H1 (cell line): Measurements from ENCODE around the gene NOXRED1. TPM values are rescaled to one million over a fixed set of nuclear protein-coding genes. Genes with fewer than 3 reads are reported as not detected.

Experiments used
- CTCF ChIA-PET: fragments of 300-600 bp; sonication (Branson Sonifier 250); formaldehyde crosslinking; loops from one replicate; lab custom pipeline; 2021; ENCODE audit not compliant: partially characterized antibody; lab: Charles Lee
- POLR2A ChIA-PET: fragments of 300-600 bp; sonication (Branson Sonifier 250); formaldehyde crosslinking; loops from one replicate; lab custom pipeline; 2021; ENCODE audit warnings: inconsistent platforms; ENCODE audit not compliant: partially characterized antibody; lab: Charles Lee
- DNase-seq, 2 experiments: peaks; one replicate each; pipeline versions ENCODE4 v3.0.0 to v3.0.0-alpha.2; 2010 to 2022; ENCODE audit warnings: low spot score in 2 of 2, low read depth in 1 of 2, mixed read lengths in 1 of 2
- FAIRE-seq: peaks from 2 replicates; lab custom pipeline; 2011; peaks lifted over from hg19 to GRCh38; lab: Jason Lieb, UNC
- H2AFZ ChIP-seq: 2 replicates; pipeline ENCODE4 v1.8.1; 2012; ENCODE audit warnings: low read length, inconsistent platforms
- H2AK5ac ChIP-seq: 2 replicates; pipeline ENCODE4 v1.6.1; 2013; ENCODE audit warnings: low read depth, low read length
- H2BK120ac ChIP-seq: replicated peaks from 2 replicates; pipeline ENCODE3; 2013; ENCODE audit warnings: low read depth, low read length, inconsistent platforms
- H2BK12ac ChIP-seq: 2 replicates; pipeline ENCODE4 v1.6.1; 2013; ENCODE audit warnings: low read depth, low read length
- H2BK15ac ChIP-seq: 2 replicates; pipeline ENCODE4 v1.6.1; 2013; ENCODE audit warnings: low read length
- H2BK20ac ChIP-seq: 2 replicates; pipeline ENCODE4 v1.6.1; 2013; ENCODE audit warnings: low read length
- H2BK5ac ChIP-seq: 2 replicates; pipeline ENCODE4 v1.6.1; 2013; ENCODE audit warnings: low read depth, low read length
- H3K14ac ChIP-seq: 2 replicates; pipeline ENCODE4 v1.6.1; 2013; ENCODE audit warnings: inconsistent platforms; ENCODE audit not compliant: insufficient read length
- H3K18ac ChIP-seq: 2 replicates; pipeline ENCODE4 v1.6.1; 2013; ENCODE audit warnings: low read length; ENCODE audit errors: extremely low read depth
- H3K23ac ChIP-seq: 2 replicates; pipeline ENCODE4 v1.6.1; 2013; ENCODE audit warnings: inconsistent platforms; ENCODE audit not compliant: insufficient read length
- H3K23me2 ChIP-seq: 2 replicates; pipeline ENCODE4 v1.6.1; 2013; ENCODE audit warnings: low read depth, low read length
- H3K27ac ChIP-seq: 2 replicates; pipeline ENCODE4 v1.6.1; 2011; ENCODE audit warnings: low read depth, low read length, inconsistent platforms
- H3K27me3 ChIP-seq, 4 experiments: replicated peaks in 1 of 4; 1 replicate in 1 of 4; 2 replicates in 3 of 4; pipeline versions ENCODE4 v1.6.1 to v1.8.1; 2011 to 2013; ENCODE audit warnings: low read length in 3 of 4, mild to moderate bottlenecking in 3 of 4, inconsistent platforms in 2 of 4, mixed read lengths in 2 of 4, moderate library complexity in 1 of 4; ENCODE audit not compliant: control insufficient read depth in 3 of 4, insufficient read depth in 3 of 4; ENCODE audit errors: extremely low read depth in 1 of 4
- H3K36me3 ChIP-seq, 4 experiments: 2 replicates each; pipeline versions ENCODE4 v1.6.1 to v1.8.1; 2011 to 2013; ENCODE audit warnings: mild to moderate bottlenecking in 4 of 4, low read length in 3 of 4, moderate library complexity in 2 of 4, control low read depth in 1 of 4, inconsistent platforms in 1 of 4; ENCODE audit not compliant: insufficient read depth in 4 of 4, control insufficient read depth in 2 of 4
- H3K4ac ChIP-seq: replicated peaks from 2 replicates; pipeline ENCODE3; 2013; ENCODE audit warnings: low read length, low read depth, mixed read lengths, inconsistent platforms; ENCODE audit not compliant: insufficient read length
- H3K4me1 ChIP-seq, 4 experiments: replicated peaks in 1 of 4; 1 replicate in 1 of 4; 2 replicates in 3 of 4; pipeline versions ENCODE4 v1.6.1 to v1.8.1; 2011 to 2013; ENCODE audit warnings: low read length in 3 of 4, inconsistent platforms in 2 of 4, mixed read lengths in 1 of 4; ENCODE audit not compliant: insufficient read depth in 4 of 4, control insufficient read depth in 3 of 4
- H3K4me2 ChIP-seq, 2 experiments: 2 replicates each; pipeline versions ENCODE4 v1.6.1 to v1.8.1; 2011 to 2013; ENCODE audit warnings: low read depth in 2 of 2, low read length in 2 of 2, control low read depth in 1 of 2, inconsistent platforms in 1 of 2, mild to moderate bottlenecking in 1 of 2; ENCODE audit not compliant: insufficient read depth in 1 of 2
- H3K4me3 ChIP-seq, 4 experiments: fragments of 200-600, 300-600 bp in 1 of 4; sonication (generic), shearing (Covaris generic), sonication (Bioruptor Twin) in 1 of 4; 2 replicates each; pipeline versions ENCODE4 v1.5.1 to v1.8.1; 2011 to 2016; ENCODE audit warnings: low read length in 4 of 4, low read depth in 3 of 4, control low read depth in 2 of 4, inconsistent platforms in 2 of 4, mild to moderate bottlenecking in 2 of 4, mixed read lengths in 1 of 4, moderate library complexity in 1 of 4; ENCODE audit not compliant: insufficient read depth in 2 of 4; ENCODE audit errors: extremely low read depth in 1 of 4
- H3K56ac ChIP-seq: replicated peaks from 2 replicates; pipeline ENCODE3; 2013; ENCODE audit warnings: low read depth, mild to moderate bottlenecking, mixed read lengths, low read length, inconsistent platforms; ENCODE audit not compliant: insufficient read length
- H3K79me1 ChIP-seq: 2 replicates; pipeline ENCODE4 v1.6.1; 2013; ENCODE audit warnings: low read depth, low read length, control low read depth
- H3K79me2 ChIP-seq, 2 experiments: 2 replicates each; pipeline versions ENCODE4 v1.6.1 to v1.8.1; 2012 to 2013; ENCODE audit warnings: low read length in 2 of 2, mild to moderate bottlenecking in 2 of 2, inconsistent platforms in 1 of 2; ENCODE audit not compliant: insufficient read depth in 2 of 2, control insufficient read depth in 1 of 2
- H3K9ac ChIP-seq, 4 experiments: replicated peaks in 1 of 4; 1 replicate in 1 of 4; 2 replicates in 3 of 4; pipeline versions ENCODE4 v1.6.1 to v1.8.1; 2011 to 2013; ENCODE audit warnings: low read depth in 3 of 4, low read length in 3 of 4, control low read depth in 2 of 4, mild to moderate bottlenecking in 2 of 4, moderate library complexity in 2 of 4, inconsistent platforms in 1 of 4; ENCODE audit errors: extremely low read depth in 1 of 4
- H3K9me3 ChIP-seq, 2 experiments: 2 replicates each; pipeline versions ENCODE4 v1.6.1 to v1.8.1; 2012 to 2013; ENCODE audit warnings: mild to moderate bottlenecking in 2 of 2, moderate library complexity in 2 of 2, control low read depth in 1 of 2, inconsistent platforms in 1 of 2, low read depth in 1 of 2, low read length in 1 of 2, mixed read lengths in 1 of 2; ENCODE audit not compliant: insufficient read depth in 2 of 2
- H4K20me1 ChIP-seq, 2 experiments: replicated peaks in 1 of 2; 2 replicates each; pipeline versions ENCODE3 to v1.8.1; 2011 to 2013; ENCODE audit warnings: inconsistent platforms in 2 of 2, low read length in 2 of 2, mild to moderate bottlenecking in 1 of 2; ENCODE audit not compliant: insufficient read depth in 2 of 2, control insufficient read depth in 1 of 2
- H4K5ac ChIP-seq: 2 replicates; pipeline ENCODE4 v1.6.1; 2013; ENCODE audit warnings: low read length, low read depth, mixed read lengths, inconsistent platforms; ENCODE audit not compliant: insufficient read length
- H4K8ac ChIP-seq: 2 replicates; pipeline ENCODE4 v1.8.0; 2013; ENCODE audit warnings: mild to moderate bottlenecking, moderate library complexity, low read length, inconsistent platforms; ENCODE audit not compliant: insufficient read depth; ENCODE audit errors: extremely low read depth
- H4K91ac ChIP-seq: replicated peaks from 2 replicates; pipeline ENCODE3; 2013; ENCODE audit warnings: low read length, mixed read lengths, inconsistent platforms; ENCODE audit not compliant: insufficient read length
- ATF2 ChIP-seq: IDR thresholded peaks from 2 replicates; pipeline ENCODE4 v1.6.1; 2012; ENCODE audit warnings: low read length, inconsistent platforms
- SUZ12 ChIP-seq: fragments of 200-600 bp; sonication (generic); IDR thresholded peaks from 2 replicates; pipeline ENCODE4 v1.6.1; 2012; ENCODE audit warnings: mild to moderate bottlenecking, inconsistent platforms, low read length, moderate library complexity, mixed read lengths
- WGBS, 2 experiments: shearing (Covaris generic) in 1 of 2; methylation state at CpG; one replicate each; pipeline versions ENCODE4 v1.1.6 to v1.1.7; 2013 to 2015; ENCODE audit warnings: low lambda C conversion rate in 2 of 2, mixed read lengths in 2 of 2, inconsistent platforms in 1 of 2, low coverage in 1 of 2, missing lambda C conversion rate in 1 of 2; ENCODE audit not compliant: insufficient replicate concordance in 2 of 2, insufficient coverage in 1 of 2, insufficient read length in 1 of 2; ENCODE audit errors: extremely low coverage in 1 of 2, missing lambda C conversion rate in 1 of 2; 5-methylcytosine and 5-hydroxymethylcytosine counted together
- polyA plus RNA-seq, 7 experiments: library from polyadenylated mRNA; depleted of rRNA in 3 of 7; stranded (reverse) in 5 of 7; unstranded in 2 of 7; fragments of >200 nt in 5 of 7; fragments of 200-250 nt in 2 of 7; gene quantifications; 1 replicate in 5 of 7; 2 replicates in 1 of 7; 4 replicates in 1 of 7; pipeline versions ENCODE4 v1.2.1 to v1.2.3, GENCODE V29; 2011 to 2013; ENCODE audit warnings: missing spikeins in 2 of 7, mixed read lengths in 2 of 7
- total RNA-seq: library from RNA; stranded (reverse); fragmentation: NEBNext Ultra II Directional; extraction: Animal tissue kit (Norgen Biotek cat#: 25700); gene quantifications from 2 replicates; pipeline ENCODE4 v1.2.1, GENCODE V29; 2021

Gene NOXRED1
- total and polyA plus RNA-seq, 2 of the 8 experiments (the other 6 are each of a cell fraction or from before 2014, with no cell fraction given) = 0.23 to 0.48 TPM

- H3K18ac ChIP-seq = no peak overlapping the region
- H3K23ac ChIP-seq = no peak overlapping the region
- no peaks in the 10 kb centered on the region; the same call in 1 of the 2 replicates for H3K79me1 ChIP-seq
- H3K4me2 ChIP-seq = no peak overlapping the region
- H3K79me2 ChIP-seq = peaks cover 0 to 2% of the 10 kb centered on the region in 2 experiments; a peak in 1 of 4 replicates
- H4K20me1 ChIP-seq = no peaks in the 10 kb centered on the region
- H3K23me2 ChIP-seq = peaks cover 1% of the 10 kb centered on the region
- no peak overlapping the region for H2AFZ ChIP-seq
- no peak overlapping the region for H2BK15ac ChIP-seq
- DNase-seq (no peak), FAIRE-seq (no peak)
- H4K91ac ChIP-seq = no peak overlapping the region
- no peak overlapping the region for H3K56ac ChIP-seq
- no peak overlapping the region for H3K4me3 ChIP-seq
- H3K9me3 ChIP-seq = no peaks in the 10 kb centered on the region
- H4K5ac ChIP-seq = no peak overlapping the region
- TF ChIP-seq SUZ12 = no peak
- TF ChIP-seq ATF2 = no peak
- ChIA-PET CTCF (no interaction called here), POLR2A (interaction anchor here (1.0 kb wide), 1 partner anchor 59 kb away, joined by 3 read pairs; no protein-coding TSS in a partner anchor)
- H2BK12ac ChIP-seq = no peak overlapping the region
- no peak overlapping the region for H2BK120ac ChIP-seq
- H3K14ac ChIP-seq = no peak overlapping the region
- H3K27ac ChIP-seq = no peak overlapping the region
- H2BK20ac ChIP-seq = no peak overlapping the region
- no peak overlapping the region for H2BK5ac ChIP-seq
- H3K27me3 ChIP-seq = no peaks in the 10 kb centered on the region
- no peak overlapping the region for H3K9ac ChIP-seq
- H3K4me1 ChIP-seq = peaks cover 0 to 5% (median 2%) of the 10 kb centered on the region in 4 experiments; a peak in 3 of 7 replicates
- no peaks in the 10 kb centered on the region for H3K36me3 ChIP-seq
- H4K8ac ChIP-seq = no peak overlapping the region
- no peak overlapping the region for H3K4ac ChIP-seq
- WGBS, 2 experiments = 84% methylated on average over 4 of the region's 4 CpGs; no CpG with 5 or more reads in 1 of the 2 experiments
- H2AK5ac ChIP-seq = no peak overlapping the region
Measured at GRCh38 chr14:77372304-77372841, 51.0 kb downstream of the NOXRED1 start.
